NCI-H510A treated with DMSO at 0.1 percent for 48 hours (cell line): ENCODE results near the gene CLIC6.
"Not testable (repeated sequence)": the region's sequence is repeated elsewhere in the genome, so short reads cannot be mapped to it uniquely, and the experiment has no call there.

Experiments used
- DNase-seq: peaks from one replicate; lab custom pipeline; 2025; lab: John Stamatoyannopoulos, UW

Gene CLIC6

GRCh38 chr21:34653522-34653921 lies 15.3 kb upstream of the CLIC6 start:
- no peak for DNase-seq

GRCh38 chr21:34661848-34662247 lies 6.9 kb upstream of the CLIC6 start:
- DNase-seq, result no peak

- no peak for DNase-seq
These were observed 1.0 kb upstream of the CLIC6 start for GRCh38 chr21:34667761-34668160.

GRCh38 chr21:34669149-34669879 lies 520 bp downstream of the CLIC6 start:
- no peak for DNase-seq

GRCh38 chr21:34669880-34670219 lies 1.1 kb downstream of the CLIC6 start:
- DNase-seq, result not testable (repeated sequence)

- no peak for DNase-seq
These were observed 1.6 kb downstream of the CLIC6 start for GRCh38 chr21:34670220-34670961.

- no peak for DNase-seq
These were observed 2.2 kb downstream of the CLIC6 start for GRCh38 chr21:34670962-34671348.

- DNase-seq, result no peak
These were observed 2.7 kb downstream of the CLIC6 start for GRCh38 chr21:34671462-34671861.

GRCh38 chr21:34671891-34672290 lies 3.1 kb downstream of the CLIC6 start:
- no peak for DNase-seq

GRCh38 chr21:34673006-34673405 lies 4.2 kb downstream of the CLIC6 start:
- no peak for DNase-seq

GRCh38 chr21:34674468-34674867 lies 5.7 kb downstream of the CLIC6 start:
- no peak for DNase-seq

GRCh38 chr21:34675871-34676270 lies 7.1 kb downstream of the CLIC6 start:
- peak; percentile 54 for DNase-seq

GRCh38 chr21:34679051-34679450 lies 10.3 kb downstream of the CLIC6 start:
- DNase-seq, result no peak

- no peak for DNase-seq
These were observed 15.5 kb downstream of the CLIC6 start for GRCh38 chr21:34684174-34684876.

- DNase-seq, result peak; percentile 33
These were observed 18.3 kb downstream of the CLIC6 start for GRCh38 chr21:34687065-34687464.

- no peak for DNase-seq
These were observed 19.0 kb downstream of the CLIC6 start for GRCh38 chr21:34687745-34688144.

- DNase-seq, result no peak
These were observed 19.4 kb downstream of the CLIC6 start for GRCh38 chr21:34688145-34688544.

GRCh38 chr21:34688715-34689114 lies 19.9 kb downstream of the CLIC6 start:
- DNase-seq, result no peak

GRCh38 chr21:34690041-34690792 lies 21.4 kb downstream of the CLIC6 start:
- peak; percentile 90 for DNase-seq

- no peak for DNase-seq
These were observed 22.0 kb downstream of the CLIC6 start for GRCh38 chr21:34690793-34691175.

GRCh38 chr21:34691390-34692032 lies 22.7 kb downstream of the CLIC6 start:
- peak; percentile 26 for DNase-seq
